H1 (cell line): ENCODE data around the gene PLXNB3.

ENCODE experiments used
- CEBPB ChIP-seq: IDR thresholded peaks from 2 replicates; pipeline ENCODE4 v1.6.1; 2012; ENCODE audit warnings: low read depth, low read length
- CTCF ChIP-seq, 3 experiments: IDR thresholded peaks; 1 replicate in 2 of 3; 2 replicates in 1 of 3; pipeline versions ENCODE4 v1.5.1 to v1.6.1; 2011; ENCODE audit warnings: low read length in 3 of 3, mild to moderate bottlenecking in 3 of 3, inconsistent platforms in 2 of 3, low read depth in 1 of 3, moderate library complexity in 1 of 3; ENCODE audit not compliant: insufficient read depth in 1 of 3; ENCODE audit errors: control extremely low read depth in 1 of 3
- EZH2 ChIP-seq: fragments of 200-600 bp; sonication (generic); IDR thresholded peaks from 2 replicates; pipeline ENCODE4 v1.7.1; 2012; ENCODE audit warnings: low read depth, mild to moderate bottlenecking, moderate library complexity, low read length, inconsistent platforms; ENCODE audit not compliant: severe bottlenecking
- HDAC6 ChIP-seq: IDR thresholded peaks from one replicate; pipeline ENCODE4 v1.7.1; 2012; ENCODE audit warnings: low read depth, mild to moderate bottlenecking, inconsistent platforms, low read length, moderate library complexity
- JUND ChIP-seq: IDR thresholded peaks from 2 replicates; pipeline ENCODE4 v1.6.1; 2011; ENCODE audit warnings: mild to moderate bottlenecking, improper control_type of control experiment, low read length
- KDM4A ChIP-seq: IDR thresholded peaks from one replicate; pipeline ENCODE4 v1.7.1; 2012; ENCODE audit warnings: low read depth, mild to moderate bottlenecking, moderate library complexity, low read length, inconsistent platforms; ENCODE audit not compliant: severe bottlenecking
- MAFK ChIP-seq: IDR thresholded peaks from 2 replicates; pipeline ENCODE4 v1.6.1; 2012; ENCODE audit warnings: low read depth, mild to moderate bottlenecking, improper control_type of control experiment, low read length
- NRF1 ChIP-seq: IDR thresholded peaks from 2 replicates; pipeline ENCODE4 v1.6.1; 2011; ENCODE audit warnings: mild to moderate bottlenecking, low read depth, low read length, improper control_type of control experiment
- POLR2AphosphoS5 ChIP-seq: IDR thresholded peaks from 2 replicates; pipeline ENCODE4 v1.6.1; 2011; ENCODE audit warnings: low read depth, low read length
- TCF12 ChIP-seq: IDR thresholded peaks from 2 replicates; pipeline ENCODE4 v1.6.1; 2011; ENCODE audit warnings: low read depth, mild to moderate bottlenecking, low read length
- TEAD4 ChIP-seq: IDR thresholded peaks from 2 replicates; pipeline ENCODE4 v1.6.1; 2012; ENCODE audit warnings: low read depth, low read length, inconsistent platforms, mixed read lengths

DNA sequence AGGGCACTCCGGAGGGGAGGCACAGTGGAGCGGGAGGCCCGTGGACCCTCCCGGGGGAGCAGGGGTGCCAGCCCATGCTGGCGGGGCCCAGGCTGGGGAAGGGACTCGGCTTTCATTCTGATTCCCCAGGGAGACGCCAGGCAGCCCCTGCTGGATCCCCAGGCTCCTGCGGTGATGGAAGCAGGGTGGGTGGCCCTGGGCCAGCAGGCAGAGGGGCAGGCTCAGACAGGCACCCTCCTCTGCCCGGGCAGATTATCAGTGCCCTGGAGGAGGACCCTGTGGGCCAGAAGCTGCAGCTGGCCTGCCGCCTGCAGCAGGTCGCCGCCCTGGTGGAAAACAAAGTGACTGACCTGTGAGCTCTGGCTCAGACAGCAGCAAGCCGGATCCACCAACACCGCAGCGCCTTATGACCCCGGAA is 14.6 kb downstream of the PLXNB3 start:
- TF ChIP-seq HDAC6, result no peak
- TF ChIP-seq CTCF (IDR thresholded peaks at IDR 0.05; ENCODE audit: control extremely low read depth in 1 of 3, insufficient read depth in 1 of 3, low read depth in 1 of 3, low read length in 3 of 3), result peak in 2 of 3 experiments; percentile 40 to 49; a peak in 3 of 4 replicates
- TF ChIP-seq POLR2AphosphoS5, result no peak
- no peak for TF ChIP-seq JUND
- TF ChIP-seq TCF12, result no peak
- TF ChIP-seq EZH2, result no peak
- TF ChIP-seq NRF1, result no peak
- no peak for TF ChIP-seq MAFK
- TF ChIP-seq CEBPB, result no peak
- no peak for TF ChIP-seq TEAD4
- TF ChIP-seq KDM4A, result no peak
